Measurements from ENCODE around the gene SLC6A19. TPM values are rescaled to one million over a fixed set of nuclear protein-coding genes. Genes with fewer than 3 reads are reported as not detected.

Gene SLC6A19
- total and polyA plus RNA-seq, 10 of the 15 experiments (the other 5 are each of a cell fraction or from before 2014, with no cell fraction given): 0.01 to 0.03 TPM; not detected in 8

- no peak overlapping the region for H3K4me2 ChIP-seq (ENCODE audit: control insufficient read depth, insufficient read depth)
- H3K4me3 ChIP-seq: no peak overlapping the region
- no peak for TF ChIP-seq SIN3A (IDR thresholded peaks at IDR 0.05; ENCODE audit: low read depth, low read length)
- no peak for TF ChIP-seq BACH1 (IDR thresholded peaks at IDR 0.05; ENCODE audit: borderline replicate concordance)
- TF ChIP-seq EP300 (IDR thresholded peaks at IDR 0.05; ENCODE audit: borderline replicate concordance in 1 of 2, control insufficient read depth in 1 of 2, low read depth in 2 of 2, low read length in 2 of 2): no peak
- no peak for TF ChIP-seq SMARCA5 (IDR thresholded peaks at IDR 0.05)
- no peak for TF ChIP-seq NKRF (conservative IDR thresholded peaks at IDR 0.05)
- no peak for TF ChIP-seq HSF1 (IDR thresholded peaks at IDR 0.05; ENCODE audit: low read depth, low read length)
- TF ChIP-seq ATF2 (IDR thresholded peaks at IDR 0.05; ENCODE audit: low read length): no peak
- no peak for TF ChIP-seq ZNF687 (IDR thresholded peaks at IDR 0.05)
- no peak for TF ChIP-seq RAD21 (IDR thresholded peaks at IDR 0.05; ENCODE audit: insufficient read depth, low read depth, low read length)
- no peak for TF ChIP-seq E2F8 (IDR thresholded peaks at IDR 0.05; ENCODE audit: low read depth, partially characterized antibody)
- ATAC-seq: no peak
- WGBS (ENCODE audit: insufficient coverage, insufficient replicate concordance, low lambda C conversion rate, missing lambda C conversion rate): 35% methylated on average over 8 of the region's 10 CpGs
- intact Hi-C loops (cut with micrococcal nuclease; ENCODE audit: unreplicated experiment): no loop called here
- no peak overlapping the region for H3K27ac ChIP-seq (ENCODE audit: control insufficient read depth, insufficient read depth)
- ChIA-PET CTCF (no interaction called here), RAD21 (ENCODE audit: unreplicated experiment) (no interaction called here), SMC1A (ENCODE audit: uncharacterized antibody, unreplicated experiment) (no interaction called here), POLR2A (no interaction called here)
- H3K9me3 ChIP-seq (replicated peaks; ENCODE audit: control insufficient read depth, insufficient read depth, low read length): no peaks in the 10 kb centered on the region
- H3K9ac ChIP-seq (ENCODE audit: control insufficient read depth, insufficient read depth, low read length): no peak overlapping the region
- no peak for DNase-seq (ENCODE audit: low read depth, low spot score)
- in situ Hi-C loops (cut with MboI): no loop called here
- H3K36me3 ChIP-seq (ENCODE audit: control insufficient read depth in 2 of 2, insufficient read depth in 2 of 2, low read length in 1 of 2): no peaks in the 10 kb centered on the region
- FAIRE-seq: no peak
- no peak overlapping the region for H2AFZ ChIP-seq (ENCODE audit: control insufficient read depth, low read depth, low read length)
- no peaks in the 10 kb centered on the region; a peak in 1 of 4 replicates for H3K27me3 ChIP-seq (replicated peaks in 1 of 2; ENCODE audit: control insufficient read depth in 2 of 2, insufficient read depth in 2 of 2, low read length in 1 of 2)
- no TSS peak for BruUV-seq (replicated peaks)
- H4K20me1 ChIP-seq (ENCODE audit: control insufficient read depth, insufficient read depth): no peaks in the 10 kb centered on the region
- H3K79me2 ChIP-seq (ENCODE audit: control insufficient read depth, insufficient read depth, low read length): no peaks in the 10 kb centered on the region
- no peaks in the 10 kb centered on the region for H3K4me1 ChIP-seq (ENCODE audit: control insufficient read depth, insufficient read depth, low read length)
These were observed 43.6 kb downstream of the SLC6A19 start for GRCh38 chr5:1244976-1245375.

Measured in GM12878 (cell line).